Suprapubic skin (tissue), 4 donors: ENCODE data around the gene TYSND1.

Experiments used
- POLR2A ChIP-seq, 2 donors: fragments of 450-650 bp; IDR thresholded peaks; one replicate each; pipeline ENCODE4 v1.6.1; 2017; ENCODE audit warnings: antibody characterized with exemption in 2 of 2, mild to moderate bottlenecking in 2 of 2, moderate library complexity in 2 of 2
- POLR2AphosphoS5 ChIP-seq, 3 donors: sonication (generic); formaldehyde crosslinking; IDR thresholded peaks; one replicate each; pipeline ENCODE4 v1.6.1; 2017; ENCODE audit warnings: antibody characterized with exemption in 3 of 3
- TF ChIP-seq, protein P1 (sequence below), 2 donors: fragments of 200-600 bp in 1 of 2; fragments of 450-650 bp in 1 of 2; sonication (generic) in 1 of 2; IDR thresholded peaks; one replicate each; pipeline ENCODE4 v1.5.1; 2016 to 2019; ENCODE audit warnings: antibody characterized with exemption in 2 of 2, mild to moderate bottlenecking in 1 of 2, moderate library complexity in 1 of 2

DNA sequence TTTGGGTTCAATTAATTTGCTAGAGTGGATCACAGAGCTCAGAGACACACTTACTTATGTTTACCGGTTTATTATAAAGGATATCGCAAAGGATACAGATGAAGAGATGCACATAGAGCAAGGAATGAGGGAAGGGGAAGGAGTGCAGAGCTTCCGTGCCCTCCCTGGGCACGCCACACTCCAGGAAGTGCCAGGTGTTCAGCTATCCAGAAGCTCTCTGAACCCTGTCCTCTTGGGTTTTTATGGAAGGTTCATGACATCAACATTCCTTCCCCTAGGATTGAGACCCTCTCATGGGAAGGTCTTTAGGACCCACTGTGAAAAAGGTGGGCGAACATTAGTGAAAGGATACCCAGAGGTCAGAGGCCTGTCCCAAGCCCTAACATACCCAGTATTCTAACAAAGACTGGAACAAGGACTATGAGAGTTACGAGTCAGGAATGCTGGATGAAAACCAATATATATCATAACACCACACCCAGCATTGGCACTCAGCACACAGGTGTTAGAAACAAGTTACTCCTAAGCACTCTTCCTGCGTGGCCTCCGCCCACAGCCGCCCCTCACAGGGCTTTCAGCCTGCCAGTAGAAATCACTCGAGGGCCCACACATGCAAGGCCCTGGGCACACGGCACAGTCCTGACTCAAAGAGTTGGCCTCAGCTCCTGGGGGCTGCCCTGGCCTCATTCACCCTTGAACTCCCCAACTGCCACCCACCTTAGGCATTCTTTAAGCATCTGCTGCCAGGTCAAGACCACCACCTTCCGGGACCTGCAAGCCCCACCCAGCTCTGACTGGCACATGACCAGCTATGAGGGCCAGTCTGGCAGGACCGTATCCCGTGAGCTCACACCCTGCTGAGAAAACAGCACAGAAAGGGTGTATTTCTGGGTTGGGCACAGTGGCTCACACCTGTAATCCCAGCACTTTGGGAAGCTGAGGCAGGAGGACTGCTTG lies 8.3 kb downstream of the TYSND1 start:
- no peak for TF ChIP-seq POLR2A (IDR thresholded peaks at IDR 0.05)
- no peak for TF ChIP-seq POLR2AphosphoS5 (IDR thresholded peaks at IDR 0.05)
- TF ChIP-seq, protein P1, sequence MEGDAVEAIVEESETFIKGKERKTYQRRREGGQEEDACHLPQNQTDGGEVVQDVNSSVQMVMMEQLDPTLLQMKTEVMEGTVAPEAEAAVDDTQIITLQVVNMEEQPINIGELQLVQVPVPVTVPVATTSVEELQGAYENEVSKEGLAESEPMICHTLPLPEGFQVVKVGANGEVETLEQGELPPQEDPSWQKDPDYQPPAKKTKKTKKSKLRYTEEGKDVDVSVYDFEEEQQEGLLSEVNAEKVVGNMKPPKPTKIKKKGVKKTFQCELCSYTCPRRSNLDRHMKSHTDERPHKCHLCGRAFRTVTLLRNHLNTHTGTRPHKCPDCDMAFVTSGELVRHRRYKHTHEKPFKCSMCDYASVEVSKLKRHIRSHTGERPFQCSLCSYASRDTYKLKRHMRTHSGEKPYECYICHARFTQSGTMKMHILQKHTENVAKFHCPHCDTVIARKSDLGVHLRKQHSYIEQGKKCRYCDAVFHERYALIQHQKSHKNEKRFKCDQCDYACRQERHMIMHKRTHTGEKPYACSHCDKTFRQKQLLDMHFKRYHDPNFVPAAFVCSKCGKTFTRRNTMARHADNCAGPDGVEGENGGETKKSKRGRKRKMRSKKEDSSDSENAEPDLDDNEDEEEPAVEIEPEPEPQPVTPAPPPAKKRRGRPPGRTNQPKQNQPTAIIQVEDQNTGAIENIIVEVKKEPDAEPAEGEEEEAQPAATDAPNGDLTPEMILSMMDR (IDR thresholded peaks at IDR 0.05): no peak
